ENCODE measurements around the gene PROM1.

PROM1 gene

GRCh38 chr4:16067515-16067914 is 16.3 kb downstream of the PROM1 start:
- CTCF ChIA-PET, result interaction anchor here (0.6 kb wide), 1 partner anchor 35 kb away, joined by 4 read pairs; no protein-coding TSS in a partner anchor

GRCh38 chr4:16066586-16067128 is 17.2 kb downstream of the PROM1 start:
- H3K4me1 ChIP-seq (ENCODE audit: control insufficient read depth, insufficient read depth, low read length), result no peaks in the 10 kb centered on the region
- H3K36me3 ChIP-seq (ENCODE audit: control insufficient read depth in 2 of 2, insufficient read depth in 1 of 2, low read length in 2 of 2), result no peaks in the 10 kb centered on the region
- CTCF ChIA-PET, result interaction anchor here (0.6 to 0.7 kb wide), 2 partner anchors 35 to 1269 kb away, joined by 3 to 4 read pairs; no protein-coding TSS in a partner anchor
- no peak overlapping the region for H3K27ac ChIP-seq (ENCODE audit: extremely low read depth, low read depth, low read length)
- no peak overlapping the region for H3K4me3 ChIP-seq (ENCODE audit: low read depth, low read length)
- TF ChIP-seq ZNF280D (tag by site-specific recombination; IDR thresholded peaks at IDR 0.05) (no peak), ZNF660 (tag by site-specific recombination; IDR thresholded peaks at IDR 0.05) (no peak), HOXD13 (CRISPR knock-in tag; IDR thresholded peaks at IDR 0.05; ENCODE audit: borderline replicate concordance) (no peak)
- H3K9me3 ChIP-seq (ENCODE audit: control insufficient read depth, insufficient read depth, low read depth, low read length), result no peaks in the 10 kb centered on the region
- POLR2A ChIA-PET, result no interaction called here

More at GRCh38 chr4:16067515-16067914, 16.3 kb downstream of the PROM1 start:
- POLR2A ChIA-PET, result no interaction called here
- H3K4me1 ChIP-seq (ENCODE audit: control insufficient read depth, insufficient read depth, low read length), result no peaks in the 10 kb centered on the region
- no peak overlapping the region for H3K4me3 ChIP-seq (ENCODE audit: low read depth, low read length)
- no peaks in the 10 kb centered on the region for H3K9me3 ChIP-seq (ENCODE audit: control insufficient read depth, insufficient read depth, low read depth, low read length)
- no peak overlapping the region for H3K27ac ChIP-seq (ENCODE audit: extremely low read depth, low read depth, low read length)
- TF ChIP-seq BCL6B (tag by site-specific recombination; IDR thresholded peaks at IDR 0.05) (no peak), ZNF239 (tag by site-specific recombination; IDR thresholded peaks at IDR 0.05) (no peak), ZNF596 (tag by site-specific recombination; IDR thresholded peaks at IDR 0.05) (no peak)
- no peaks in the 10 kb centered on the region for H3K36me3 ChIP-seq (ENCODE audit: control insufficient read depth in 2 of 2, insufficient read depth in 1 of 2, low read length in 2 of 2)

- POLR2A ChIA-PET, result no interaction called here
- Histone ChIP-seq H3K36me3 (ENCODE audit: control insufficient read depth in 2 of 2, insufficient read depth in 1 of 2, low read length in 2 of 2) (no peaks in the 10 kb centered on the region), H3K9me3 (ENCODE audit: control insufficient read depth, insufficient read depth, low read depth, low read length) (no peaks in the 10 kb centered on the region), H3K4me1 (ENCODE audit: control insufficient read depth, insufficient read depth, low read length) (no peaks in the 10 kb centered on the region), H3K27ac (ENCODE audit: extremely low read depth, low read depth, low read length) (no peak overlapping the region), H3K4me3 (ENCODE audit: low read depth, low read length) (no peak overlapping the region)
- CTCF ChIA-PET, result no interaction called here
- TF ChIP-seq ZSCAN5A (tag by site-specific recombination; IDR thresholded peaks at IDR 0.05), result no peak
- TF ChIP-seq ZNF112 (tag by site-specific recombination; IDR thresholded peaks at IDR 0.05), result no peak
- TF ChIP-seq ZNF677 (tag by site-specific recombination; IDR thresholded peaks at IDR 0.05), result no peak
- TF ChIP-seq KLF9 (tag by site-specific recombination; IDR thresholded peaks at IDR 0.05; ENCODE audit: low read depth), result no peak
- no peak for TF ChIP-seq ZNF518A (tag by site-specific recombination; conservative IDR thresholded peaks at IDR 0.05; ENCODE audit: low read depth)
- no peak for TF ChIP-seq PRDM4 (tag by site-specific recombination; IDR thresholded peaks at IDR 0.05)
- TF ChIP-seq ZNF10 (tag by site-specific recombination; IDR thresholded peaks at IDR 0.05), result no peak
- no peak for TF ChIP-seq ZNF529 (tag by site-specific recombination; IDR thresholded peaks at IDR 0.05; ENCODE audit: insufficient replicate concordance)
- TF ChIP-seq ZNF510 (tag by site-specific recombination; IDR thresholded peaks at IDR 0.05; ENCODE audit: insufficient replicate concordance), result no peak
- no peak for TF ChIP-seq KLF10 (tag by site-specific recombination; IDR thresholded peaks at IDR 0.05)
- no peak for TF ChIP-seq ZNF394 (tag by site-specific recombination; IDR thresholded peaks at IDR 0.05; ENCODE audit: borderline replicate concordance)
Measured at GRCh38 chr4:16065066-16065465, 18.8 kb downstream of the PROM1 start.
